ENCODE results near the gene GRIK2. TPM values are rescaled to one million over a fixed set of nuclear protein-coding genes. Genes with fewer than 3 reads are reported as not detected.

GRIK2 gene
- total RNA-seq, 1 donor from 2014 or later: 2.5 TPM

DNA sequence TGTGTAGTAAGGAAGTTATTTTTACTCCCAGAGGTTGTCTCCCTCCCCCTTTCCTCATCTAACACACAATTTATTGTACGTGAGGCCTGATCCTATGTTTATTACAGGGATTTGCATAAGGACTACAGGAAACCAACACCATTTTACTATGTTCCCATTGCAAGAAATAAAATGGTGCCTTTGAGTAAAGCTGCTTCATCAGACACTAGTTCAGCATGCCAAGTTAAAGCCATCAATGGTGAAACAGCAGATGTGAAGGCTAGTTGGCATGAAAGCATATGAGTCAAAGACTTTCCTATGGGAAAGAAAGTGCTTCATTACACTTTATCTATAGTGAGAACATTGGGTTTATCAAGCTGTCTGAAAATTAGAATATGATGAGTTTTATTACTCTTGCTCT is 543.0 kb downstream of the GRIK2 start:
- Histone ChIP-seq H4K20me1 (ENCODE audit: insufficient read depth, low read length) (no peaks in the 10 kb centered on the region), H3K4me1 (ENCODE audit: insufficient read depth, low read length) (no peaks in the 10 kb centered on the region), H2AFZ (ENCODE audit: low read depth, low read length) (no peak overlapping the region), H3K4me3 (ENCODE audit: insufficient read depth, low read depth, low read length) (no peak overlapping the region), H3K36me3 (ENCODE audit: insufficient read depth, low read length) (no peaks in the 10 kb centered on the region), H3K79me2 (ENCODE audit: insufficient read depth, low read length) (no peaks in the 10 kb centered on the region), H3K4me2 (ENCODE audit: low read length) (no peak overlapping the region), H3K27ac (ENCODE audit: low read depth, low read length) (no peak overlapping the region), H3K9ac (ENCODE audit: low read length) (no peak overlapping the region), H3K27me3 (ENCODE audit: insufficient read depth, low read length) (no peaks in the 10 kb centered on the region), H3K9me3 (ENCODE audit: insufficient read depth, low read depth, low read length) (no peaks in the 10 kb centered on the region)
- DNase-seq (ENCODE audit: low read depth) (no peak), FAIRE-seq (no peak)
- H3K27me3 Mint-ChIP-seq (ENCODE audit: low read depth, unreplicated experiment): no peaks in the 10 kb centered on the region
- TF ChIP-seq EZH2 (IDR thresholded peaks at IDR 0.05; ENCODE audit: insufficient read depth, low read length): no peak
- TF ChIP-seq, protein P1, sequence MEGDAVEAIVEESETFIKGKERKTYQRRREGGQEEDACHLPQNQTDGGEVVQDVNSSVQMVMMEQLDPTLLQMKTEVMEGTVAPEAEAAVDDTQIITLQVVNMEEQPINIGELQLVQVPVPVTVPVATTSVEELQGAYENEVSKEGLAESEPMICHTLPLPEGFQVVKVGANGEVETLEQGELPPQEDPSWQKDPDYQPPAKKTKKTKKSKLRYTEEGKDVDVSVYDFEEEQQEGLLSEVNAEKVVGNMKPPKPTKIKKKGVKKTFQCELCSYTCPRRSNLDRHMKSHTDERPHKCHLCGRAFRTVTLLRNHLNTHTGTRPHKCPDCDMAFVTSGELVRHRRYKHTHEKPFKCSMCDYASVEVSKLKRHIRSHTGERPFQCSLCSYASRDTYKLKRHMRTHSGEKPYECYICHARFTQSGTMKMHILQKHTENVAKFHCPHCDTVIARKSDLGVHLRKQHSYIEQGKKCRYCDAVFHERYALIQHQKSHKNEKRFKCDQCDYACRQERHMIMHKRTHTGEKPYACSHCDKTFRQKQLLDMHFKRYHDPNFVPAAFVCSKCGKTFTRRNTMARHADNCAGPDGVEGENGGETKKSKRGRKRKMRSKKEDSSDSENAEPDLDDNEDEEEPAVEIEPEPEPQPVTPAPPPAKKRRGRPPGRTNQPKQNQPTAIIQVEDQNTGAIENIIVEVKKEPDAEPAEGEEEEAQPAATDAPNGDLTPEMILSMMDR (IDR thresholded peaks at IDR 0.05; ENCODE audit: insufficient read depth, low read depth, low read length): no peak
- H3K4me1 Mint-ChIP-seq (ENCODE audit: low read depth, unreplicated experiment): no peaks in the 10 kb centered on the region
- no peak overlapping the region for H3K27ac Mint-ChIP-seq (ENCODE audit: unreplicated experiment)
- H3K9me3 Mint-ChIP-seq (ENCODE audit: unreplicated experiment): no peaks in the 10 kb centered on the region
- H3K4me3 Mint-ChIP-seq (ENCODE audit: unreplicated experiment): no peak overlapping the region
- no peaks in the 10 kb centered on the region for H3K36me3 Mint-ChIP-seq (ENCODE audit: low read depth, unreplicated experiment)

- no peaks in the 10 kb centered on the region for H3K79me2 ChIP-seq (ENCODE audit: insufficient read depth, low read length)
- H4K20me1 ChIP-seq (ENCODE audit: insufficient read depth, low read length): no peaks in the 10 kb centered on the region
- H3K4me1 ChIP-seq (ENCODE audit: insufficient read depth, low read length): no peaks in the 10 kb centered on the region
- Mint-ChIP-seq H3K27me3 (ENCODE audit: low read depth, unreplicated experiment) (no peaks in the 10 kb centered on the region), H3K4me3 (ENCODE audit: unreplicated experiment) (no peak overlapping the region), H3K27ac (ENCODE audit: unreplicated experiment) (no peak overlapping the region), H3K9me3 (ENCODE audit: unreplicated experiment) (peaks cover under 1% of the 10 kb centered on the region), H3K4me1 (ENCODE audit: low read depth, unreplicated experiment) (no peaks in the 10 kb centered on the region), H3K36me3 (ENCODE audit: low read depth, unreplicated experiment) (no peaks in the 10 kb centered on the region)
- H3K27me3 ChIP-seq (ENCODE audit: insufficient read depth, low read length): no peaks in the 10 kb centered on the region
- no peak for TF ChIP-seq EZH2 (IDR thresholded peaks at IDR 0.05; ENCODE audit: insufficient read depth, low read length)
- TF ChIP-seq, protein P1 (IDR thresholded peaks at IDR 0.05; ENCODE audit: insufficient read depth, low read depth, low read length): no peak
- H3K4me2 ChIP-seq (ENCODE audit: low read length): no peak overlapping the region
- DNase-seq (ENCODE audit: low read depth): no peak
- no peaks in the 10 kb centered on the region for H3K36me3 ChIP-seq (ENCODE audit: insufficient read depth, low read length)
- no peak overlapping the region for H3K4me3 ChIP-seq (ENCODE audit: insufficient read depth, low read depth, low read length)
- no peak overlapping the region for H2AFZ ChIP-seq (ENCODE audit: low read depth, low read length)
- H3K9me3 ChIP-seq (ENCODE audit: insufficient read depth, low read depth, low read length): no peaks in the 10 kb centered on the region
- no peak overlapping the region for H3K27ac ChIP-seq (ENCODE audit: low read depth, low read length)
- FAIRE-seq: no peak
- no peak overlapping the region for H3K9ac ChIP-seq (ENCODE audit: low read length)
These were observed 543.6 kb downstream of the GRIK2 start for GRCh38 chr6:101937108-101937507.

DNA sequence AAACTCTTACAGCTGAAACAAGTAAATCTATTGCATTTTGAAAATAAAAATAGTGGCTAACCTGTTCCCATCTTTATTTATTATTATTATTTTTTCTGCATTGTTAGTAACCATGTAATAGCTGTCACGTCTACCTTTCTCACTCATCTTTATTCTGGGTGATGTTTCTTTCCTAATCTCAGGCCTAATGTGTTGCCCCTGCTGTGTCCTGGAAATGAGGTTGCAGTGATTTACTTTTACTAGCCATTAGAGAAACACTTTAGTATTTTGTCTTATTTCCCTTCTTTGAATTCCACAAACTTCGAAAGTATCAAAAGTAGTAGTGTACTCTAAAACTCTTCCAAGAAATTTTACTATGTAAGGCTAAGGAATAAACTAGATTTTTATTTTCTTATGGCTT is 546.9 kb downstream of the GRIK2 start:
- H3K4me1 Mint-ChIP-seq (ENCODE audit: low read depth, unreplicated experiment): no peaks in the 10 kb centered on the region

More for the DNA sequence above, 546.9 kb downstream of the GRIK2 start:
- Histone ChIP-seq H3K9me3 (ENCODE audit: insufficient read depth, low read depth, low read length) (no peaks in the 10 kb centered on the region), H3K27ac (ENCODE audit: low read depth, low read length) (no peak overlapping the region), H3K36me3 (ENCODE audit: insufficient read depth, low read length) (no peaks in the 10 kb centered on the region), H3K9ac (ENCODE audit: low read length) (no peak overlapping the region), H4K20me1 (ENCODE audit: insufficient read depth, low read length) (no peaks in the 10 kb centered on the region), H3K4me1 (ENCODE audit: insufficient read depth, low read length) (no peaks in the 10 kb centered on the region), H2AFZ (ENCODE audit: low read depth, low read length) (no peak overlapping the region), H3K27me3 (ENCODE audit: insufficient read depth, low read length) (no peaks in the 10 kb centered on the region), H3K4me3 (ENCODE audit: insufficient read depth, low read depth, low read length) (no peak overlapping the region), H3K4me2 (ENCODE audit: low read length) (no peak overlapping the region), H3K79me2 (ENCODE audit: insufficient read depth, low read length) (no peaks in the 10 kb centered on the region)
- Mint-ChIP-seq H3K4me3 (ENCODE audit: unreplicated experiment) (no peak overlapping the region), H3K36me3 (ENCODE audit: low read depth, unreplicated experiment) (no peaks in the 10 kb centered on the region), H3K27me3 (ENCODE audit: low read depth, unreplicated experiment) (no peaks in the 10 kb centered on the region), H3K27ac (ENCODE audit: unreplicated experiment) (no peak overlapping the region), H3K9me3 (ENCODE audit: unreplicated experiment) (peaks cover 6% of the 10 kb centered on the region)
- no peak for DNase-seq (ENCODE audit: low read depth)
- TF ChIP-seq EZH2 (IDR thresholded peaks at IDR 0.05; ENCODE audit: insufficient read depth, low read length): no peak
- TF ChIP-seq, protein P1 (IDR thresholded peaks at IDR 0.05; ENCODE audit: insufficient read depth, low read depth, low read length): no peak
- FAIRE-seq: no peak
